Heart left ventricle (tissue), 13 donors: ENCODE data around the gene CABLES2.

Experiments
- POLR2A ChIP-seq, 2 donors: fragments of 450-650 bp; IDR thresholded peaks; one replicate each; pipeline ENCODE4 v1.6.1; 2017; ENCODE audit warnings: antibody characterized with exemption in 2 of 2, mild to moderate bottlenecking in 2 of 2, moderate library complexity in 2 of 2
- TF ChIP-seq, protein P1 (sequence below), 12 donors: fragments of 200-600 bp; sonication (generic) in 4 of 12; IDR thresholded peaks; one replicate each; pipeline versions ENCODE4 v1.5.0 to v1.8.0; 2018 to 2022; ENCODE audit warnings: antibody characterized with exemption in 12 of 12, mild to moderate bottlenecking in 5 of 12
- donor health status: ischemic (EF 13 %, LVEDD 7.1; RV severe dilation, severe dysfunction).
- donor health status: DM: no; HTN: yes; CAD: no.
- donor health status: DM: no; HTN: no; CAD: no.
- donor health status: ischemic (EF 25% LVEDD 6.9; RV normal size, moderate dysfunction).
- donor health status: ischemic (EF 25% LVEDD 5.7; RV mildly dilated, moderate dysfunction).
- donor health status: ischemic (EF 35%, LVEDD 5.7; RV mildly dilated, moderate dysfunction).
- donor health status: nonischemic (EF 11% LVEDD 7.7; RV severe dilation, severe dysfunction).
- donor health status: DM: yes; HTN: yes; CAD: no.
- donor health status: PGD.
- donor health status: ischemic (EF 29% LVEDD 5.4; RV normal size, mild dysfunction).
- donor health status: nonischemic (EF 23%, LVEDD 6.1; RV moderate dilation, normal function).

DNA sequence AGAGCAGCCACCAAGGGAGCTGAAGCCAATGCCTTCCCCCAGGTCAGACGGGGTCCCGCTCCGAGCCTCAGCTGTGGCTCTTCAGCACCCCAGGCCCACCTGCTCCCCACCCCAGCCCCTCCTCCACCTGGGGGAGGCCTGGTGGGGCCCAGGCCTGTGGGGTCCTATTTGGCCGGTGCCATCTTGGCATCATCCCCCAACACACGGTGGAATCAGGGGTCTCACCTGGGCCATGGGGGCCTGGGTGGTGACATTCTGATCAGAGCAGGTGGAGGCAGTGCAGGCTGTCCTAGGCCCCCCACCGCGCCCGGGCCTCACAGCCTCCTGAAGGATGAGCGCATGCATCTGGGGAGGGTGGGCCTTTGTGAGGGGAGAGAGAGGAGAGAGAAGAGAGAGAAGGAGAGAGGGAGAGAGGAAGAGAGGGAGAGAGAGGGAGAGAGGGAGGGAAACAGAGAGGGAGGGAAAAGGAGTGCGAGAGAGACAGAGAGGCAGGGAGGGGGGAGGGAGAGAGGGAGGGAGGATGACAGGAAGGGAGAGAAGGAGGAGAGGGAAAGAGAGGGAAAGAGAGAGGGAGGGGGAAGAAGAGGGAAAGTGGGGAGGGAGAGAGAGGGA lies 44.2 kb upstream of the CABLES2 start:
- no peak for TF ChIP-seq POLR2A (IDR thresholded peaks at IDR 0.05)
- TF ChIP-seq, protein P1, sequence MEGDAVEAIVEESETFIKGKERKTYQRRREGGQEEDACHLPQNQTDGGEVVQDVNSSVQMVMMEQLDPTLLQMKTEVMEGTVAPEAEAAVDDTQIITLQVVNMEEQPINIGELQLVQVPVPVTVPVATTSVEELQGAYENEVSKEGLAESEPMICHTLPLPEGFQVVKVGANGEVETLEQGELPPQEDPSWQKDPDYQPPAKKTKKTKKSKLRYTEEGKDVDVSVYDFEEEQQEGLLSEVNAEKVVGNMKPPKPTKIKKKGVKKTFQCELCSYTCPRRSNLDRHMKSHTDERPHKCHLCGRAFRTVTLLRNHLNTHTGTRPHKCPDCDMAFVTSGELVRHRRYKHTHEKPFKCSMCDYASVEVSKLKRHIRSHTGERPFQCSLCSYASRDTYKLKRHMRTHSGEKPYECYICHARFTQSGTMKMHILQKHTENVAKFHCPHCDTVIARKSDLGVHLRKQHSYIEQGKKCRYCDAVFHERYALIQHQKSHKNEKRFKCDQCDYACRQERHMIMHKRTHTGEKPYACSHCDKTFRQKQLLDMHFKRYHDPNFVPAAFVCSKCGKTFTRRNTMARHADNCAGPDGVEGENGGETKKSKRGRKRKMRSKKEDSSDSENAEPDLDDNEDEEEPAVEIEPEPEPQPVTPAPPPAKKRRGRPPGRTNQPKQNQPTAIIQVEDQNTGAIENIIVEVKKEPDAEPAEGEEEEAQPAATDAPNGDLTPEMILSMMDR (IDR thresholded peaks at IDR 0.05), result no peak
